SU-DHL-6 (cell line): ENCODE data around the gene NCKAP5.

Source experiments
- H2AFZ ChIP-seq: fragments of 200-600 bp; sonication (generic); 2 replicates; pipeline ENCODE4 v1.6.1; 2014; ENCODE audit warnings: low read depth, mild to moderate bottlenecking, moderate library complexity, mixed read lengths, antibody characterized with exemption, low read length; ENCODE audit not compliant: severe bottlenecking
- H3F3A ChIP-seq: fragments of 200-600 bp; shearing (Covaris generic); 2 replicates; pipeline ENCODE4 v1.6.0; 2016; ENCODE audit warnings: antibody characterized with exemption, mild to moderate bottlenecking; ENCODE audit not compliant: insufficient read depth
- H3K27ac ChIP-seq: fragments of 200-600 bp; sonication (generic); 2 replicates; pipeline ENCODE4 v1.5.1; 2016; ENCODE audit warnings: low read depth, mild to moderate bottlenecking, low read length, moderate library complexity, mixed read lengths
- H3K27me3 ChIP-seq: fragments of 200-600 bp; sonication (generic), shearing (Covaris generic); 2 replicates; pipeline ENCODE4 v1.6.0; 2014; ENCODE audit warnings: mild to moderate bottlenecking, low read length
- H3K36me3 ChIP-seq: fragments of 200-600 bp; sonication (generic); 2 replicates; pipeline ENCODE4 v1.6.1; 2014; ENCODE audit warnings: mild to moderate bottlenecking, low read length, mixed read lengths
- H3K4me2 ChIP-seq: fragments of 300-600, 200-600 bp; shearing (Covaris generic), sonication (generic); 2 replicates; pipeline ENCODE4 v1.6.0; 2014; ENCODE audit warnings: low read length, low read depth, mild to moderate bottlenecking; ENCODE audit not compliant: poor library complexity, severe bottlenecking
- H3K4me3 ChIP-seq: fragments of 200-600 bp; sonication (generic); 2 replicates; pipeline ENCODE4 v1.5.1; 2014; ENCODE audit warnings: antibody characterized with exemption, low read length, mild to moderate bottlenecking, mixed read lengths; ENCODE audit not compliant: insufficient read depth, poor library complexity, severe bottlenecking
- H3K79me2 ChIP-seq: fragments of 200-600 bp; sonication (generic); 2 replicates; pipeline ENCODE4 v1.6.1; 2014; ENCODE audit warnings: mild to moderate bottlenecking, low read length, moderate library complexity; ENCODE audit not compliant: insufficient read depth
- H3K9ac ChIP-seq: fragments of 200-600 bp; sonication (generic); 2 replicates; pipeline ENCODE4 v1.7.0; 2014; ENCODE audit warnings: mild to moderate bottlenecking, low read length
- H3K9me2 ChIP-seq: fragments of 200-600 bp; sonication (generic); replicated peaks from 2 replicates; pipeline ENCODE4 v1.6.1; 2014; ENCODE audit warnings: low read length; ENCODE audit not compliant: insufficient read depth
- H3K9me3 ChIP-seq: fragments of 200-600 bp; sonication (generic); 2 replicates; pipeline ENCODE4 v1.6.1; 2014; ENCODE audit warnings: low read length, mixed read lengths; ENCODE audit not compliant: insufficient read depth
- H4K20me1 ChIP-seq: fragments of 200-600 bp; sonication (generic); 2 replicates; pipeline ENCODE4 v1.6.1; 2014; ENCODE audit warnings: low read depth, mild to moderate bottlenecking, antibody characterized with exemption, low read length, moderate library complexity, mixed read lengths
- CTCF ChIP-seq: fragments of 200-600 bp; sonication (generic); IDR thresholded peaks from one replicate; pipeline ENCODE4 v1.5.1; 2017; ENCODE audit warnings: antibody characterized with exemption, mild to moderate bottlenecking, low read length, moderate library complexity; ENCODE audit not compliant: insufficient read depth, poor library complexity, severe bottlenecking
- EZH2phosphoT487 ChIP-seq: fragments of 200-600 bp; sonication (generic), shearing (Covaris generic); conservative IDR thresholded peaks from 2 replicates; pipeline ENCODE4 v1.6.1; 2018; ENCODE audit warnings: mild to moderate bottlenecking, antibody characterized with exemption, low read length, moderate library complexity, mixed read lengths

The NCKAP5 gene

GRCh38 chr2:133484784-133485183 is 83.5 kb downstream of the NCKAP5 start:
- Histone ChIP-seq H3K79me2 (no peaks in the 10 kb centered on the region), H3K4me3 (no peak overlapping the region), H4K20me1 (no peaks in the 10 kb centered on the region), H2AFZ (no peak overlapping the region), H3F3A (no peaks in the 10 kb centered on the region), H3K9me3 (no peaks in the 10 kb centered on the region), H3K36me3 (no peaks in the 10 kb centered on the region), H3K9ac (no peak overlapping the region), H3K4me2 (no peak overlapping the region), H3K9me2 (no peaks in the 10 kb centered on the region), H3K27ac (no peak overlapping the region), H3K27me3 (no peaks in the 10 kb centered on the region)
- TF ChIP-seq CTCF (no peak), EZH2phosphoT487 (no peak)

- Histone ChIP-seq H3K4me2 (no peak overlapping the region), H3F3A (no peaks in the 10 kb centered on the region), H3K9me3 (no peaks in the 10 kb centered on the region), H3K9ac (no peak overlapping the region), H3K36me3 (no peaks in the 10 kb centered on the region), H2AFZ (no peak overlapping the region), H3K9me2 (no peaks in the 10 kb centered on the region), H3K4me3 (no peak overlapping the region), H3K27me3 (no peaks in the 10 kb centered on the region), H3K27ac (no peak overlapping the region), H4K20me1 (no peaks in the 10 kb centered on the region), H3K79me2 (no peaks in the 10 kb centered on the region)
- TF ChIP-seq EZH2phosphoT487 (no peak), CTCF (no peak)
Measured at GRCh38 chr2:133484106-133484505, 84.2 kb downstream of the NCKAP5 start.

GRCh38 chr2:133483181-133483580 is 85.1 kb downstream of the NCKAP5 start:
- H3K9me3 ChIP-seq, result no peaks in the 10 kb centered on the region
- no peak overlapping the region for H3K4me2 ChIP-seq
- no peaks in the 10 kb centered on the region for H3K79me2 ChIP-seq
- no peaks in the 10 kb centered on the region for H3K27me3 ChIP-seq
- H3K36me3 ChIP-seq, result no peaks in the 10 kb centered on the region
- no peak overlapping the region for H2AFZ ChIP-seq
- no peak overlapping the region for H3K27ac ChIP-seq
- no peaks in the 10 kb centered on the region for H3F3A ChIP-seq
- TF ChIP-seq EZH2phosphoT487, result no peak
- no peak for TF ChIP-seq CTCF
- H4K20me1 ChIP-seq, result no peaks in the 10 kb centered on the region
- no peaks in the 10 kb centered on the region for H3K9me2 ChIP-seq
- H3K4me3 ChIP-seq, result no peak overlapping the region
- H3K9ac ChIP-seq, result no peak overlapping the region
